Measurements from ENCODE around the gene SLC5A10. TPM values are rescaled to one million over a fixed set of nuclear protein-coding genes. Genes with fewer than 3 reads are reported as not detected.
"Not testable (repeated sequence)": the region's sequence is repeated elsewhere in the genome, so short reads cannot be mapped to it uniquely, and the experiment has no call there.

Gene SLC5A10
- total and polyA plus RNA-seq, 4 donors = 0.05 to 0.23 (median 0.15) TPM

GRCh38 chr17:18954321-18954720, 2.4 kb downstream of the SLC5A10 start (continued):
- TF ChIP-seq MAX (IDR thresholded peaks at IDR 0.05) (no peak), YY1 (IDR thresholded peaks at IDR 0.05) (no peak), ZBTB33 (IDR thresholded peaks at IDR 0.05) (no peak), GABPA (IDR thresholded peaks at IDR 0.05 in 1 of 2, conservative IDR thresholded peaks at IDR 0.05 in 1 of 2) (no peak), HNF4G (IDR thresholded peaks at IDR 0.05) (no peak), FOXA2 (IDR thresholded peaks at IDR 0.05) (no peak)

- Histone ChIP-seq H3K4me1 (ENCODE audit: control insufficient read depth in 4 of 4, insufficient read depth in 4 of 4, low read length in 3 of 4) (peaks cover 0 to 14% (median 6%) of the 10 kb centered on the region in 4 donors), H3K9ac (ENCODE audit: low read depth in 1 of 2, low read length in 2 of 2) (no peak overlapping the region), H3K27me3 (ENCODE audit: control insufficient read depth in 4 of 4, insufficient read depth in 4 of 4, low read length in 3 of 4) (no peaks in the 10 kb centered on the region), H3K9me3 (ENCODE audit: control insufficient read depth in 4 of 4, low read length in 3 of 4) (no peaks in the 10 kb centered on the region), H3K4me3 (ENCODE audit: low read depth in 1 of 3, low read length in 3 of 3) (no peak overlapping the region), H3K27ac (ENCODE audit: low read depth in 1 of 2, low read length in 2 of 2) (no peak overlapping the region), H3K36me3 (ENCODE audit: control insufficient read depth in 4 of 4, insufficient read depth in 3 of 4, low read depth in 1 of 4, low read length in 3 of 4) (no peaks in the 10 kb centered on the region)
- 96% methylated on average over 6 of the region's 6 CpGs for WGBS
- no peak for DNase-seq (ENCODE audit: low spot score)
- no peak for TF ChIP-seq RXRA (IDR thresholded peaks at IDR 0.05)
- no peak for TF ChIP-seq SP1 (IDR thresholded peaks at IDR 0.05)
These were observed 3.0 kb downstream of the SLC5A10 start for GRCh38 chr17:18955009-18955408.

- H3K4me3 ChIP-seq (ENCODE audit: low read depth in 1 of 3, low read length in 3 of 3); H3K9ac ChIP-seq (ENCODE audit: low read depth in 1 of 2, low read length in 2 of 2); H3K36me3 ChIP-seq (ENCODE audit: control insufficient read depth in 4 of 4, insufficient read depth in 3 of 4, low read depth in 1 of 4, low read length in 3 of 4); H3K9me3 ChIP-seq (ENCODE audit: control insufficient read depth in 4 of 4, low read length in 3 of 4); H3K27me3 ChIP-seq (ENCODE audit: control insufficient read depth in 4 of 4, insufficient read depth in 4 of 4, low read length in 3 of 4); H3K27ac ChIP-seq (ENCODE audit: low read depth in 1 of 2, low read length in 2 of 2); DNase-seq (ENCODE audit: low spot score): not testable (repeated sequence)
- peaks cover 0 to 15% (median 5%) of the 10 kb centered on the region in 4 donors for H3K4me1 ChIP-seq (ENCODE audit: control insufficient read depth in 4 of 4, insufficient read depth in 4 of 4, low read length in 3 of 4)
- 92% methylated on average over 6 of the region's 6 CpGs for WGBS
These were observed 4.1 kb downstream of the SLC5A10 start for GRCh38 chr17:18956021-18956420.

- H3K36me3 ChIP-seq (ENCODE audit: control insufficient read depth in 4 of 4, insufficient read depth in 3 of 4, low read depth in 1 of 4, low read length in 3 of 4) = no peaks in the 10 kb centered on the region
- H3K27me3 ChIP-seq (ENCODE audit: control insufficient read depth in 4 of 4, insufficient read depth in 4 of 4, low read length in 3 of 4) = no peaks in the 10 kb centered on the region
- H3K9ac ChIP-seq (ENCODE audit: low read depth in 1 of 2, low read length in 2 of 2) = no peak overlapping the region
- H3K9me3 ChIP-seq (ENCODE audit: control insufficient read depth in 4 of 4, low read length in 3 of 4) = no peaks in the 10 kb centered on the region
- no peak overlapping the region for H3K4me3 ChIP-seq (ENCODE audit: low read depth in 1 of 3, low read length in 3 of 3)
- no peak for DNase-seq (ENCODE audit: low spot score)
- H3K27ac ChIP-seq (ENCODE audit: low read depth in 1 of 2, low read length in 2 of 2) = no peak overlapping the region
- peaks cover 0 to 13% (median 5%) of the 10 kb centered on the region in 4 donors for H3K4me1 ChIP-seq (ENCODE audit: control insufficient read depth in 4 of 4, insufficient read depth in 4 of 4, low read length in 3 of 4)
- 95% methylated on average over 3 of the region's 3 CpGs for WGBS
- TF ChIP-seq FOXA1 (IDR thresholded peaks at IDR 0.05) = no peak
- no peak for TF ChIP-seq REST (IDR thresholded peaks at IDR 0.05)
- no peak for TF ChIP-seq RAD21 (IDR thresholded peaks at IDR 0.05)
- no peak for TF ChIP-seq YY1 (IDR thresholded peaks at IDR 0.05)
- TF ChIP-seq HNF4A (conservative IDR thresholded peaks at IDR 0.05) = no peak
- TF ChIP-seq ZBTB33 (IDR thresholded peaks at IDR 0.05) = no peak
- TF ChIP-seq TAF1 (conservative IDR thresholded peaks at IDR 0.05) = no peak
- no peak for TF ChIP-seq RXRA (IDR thresholded peaks at IDR 0.05)
- no peak for TF ChIP-seq CTCF (IDR thresholded peaks at IDR 0.05; ENCODE audit: low read depth, low read length, missing input control)
- no peak for TF ChIP-seq FOXA2 (IDR thresholded peaks at IDR 0.05)
- TF ChIP-seq GABPA (IDR thresholded peaks at IDR 0.05 in 1 of 2, conservative IDR thresholded peaks at IDR 0.05 in 1 of 2) = no peak
- TF ChIP-seq ATF3 (IDR thresholded peaks at IDR 0.05) = no peak
- no peak for TF ChIP-seq EGR1 (IDR thresholded peaks at IDR 0.05; ENCODE audit: low read depth in 2 of 2)
- no peak for TF ChIP-seq HNF4G (IDR thresholded peaks at IDR 0.05)
- TF ChIP-seq MAX (IDR thresholded peaks at IDR 0.05) = no peak
These were observed 4.6 kb downstream of the SLC5A10 start for GRCh38 chr17:18956581-18956980.

All from liver (tissue), 9 donors.